GM23248 (cell line): ENCODE measurements around the gene PRKAB2.

Experiments used
- EZH2 ChIP-seq: fragments of 200-600 bp; sonication (generic); IDR thresholded peaks from 2 replicates; pipeline ENCODE4 v1.6.1; 2018; ENCODE audit warnings: antibody characterized with exemption, mild to moderate bottlenecking; ENCODE audit not compliant: insufficient read depth, poor library complexity, severe bottlenecking
- EZH2phosphoT487 ChIP-seq: fragments of 200-600 bp; sonication (generic); IDR thresholded peaks from 2 replicates; pipeline ENCODE4 v1.6.1; 2018; ENCODE audit warnings: antibody characterized with exemption, moderate library complexity, mild to moderate bottlenecking, low read depth; ENCODE audit not compliant: insufficient read depth

DNA sequence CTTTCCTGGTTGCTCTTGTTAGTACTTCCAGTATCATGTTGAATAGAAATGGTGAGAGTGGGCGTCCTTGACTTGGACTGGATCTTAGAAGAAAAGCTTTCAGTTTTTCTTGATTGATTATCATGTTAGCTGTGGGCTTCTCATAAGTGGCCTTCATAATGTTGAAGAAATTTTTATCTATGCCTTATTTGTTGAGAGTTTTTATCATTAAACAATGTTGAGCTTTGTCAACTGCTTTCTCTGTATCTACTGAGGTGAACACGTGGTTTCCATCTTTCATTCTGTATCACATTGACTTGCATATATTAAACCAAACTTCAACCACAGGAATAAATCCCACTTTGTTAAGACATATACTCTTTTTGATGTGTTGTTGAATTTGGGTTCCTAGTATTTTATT is 29.4 kb downstream of the PRKAB2 start:
- TF ChIP-seq EZH2phosphoT487 (no peak), EZH2 (no peak)
